Thymus (tissue), 11 donors: ENCODE measurements around the gene SDHB. TPM values are rescaled to one million over a fixed set of nuclear protein-coding genes. Genes with fewer than 3 reads are reported as not detected.
A peak's percentile ranks its signal among the peaks of the same experiment; 100 is the strongest.

Experiments
- DNase-seq, 9 donors: peaks; one replicate each; pipeline ENCODE4 v3.0.0-alpha.2; 2013; ENCODE audit warnings: low spot score in 9 of 9, low read depth in 6 of 9, missing footprints in 1 of 9
- H3K27ac ChIP-seq, 2 donors: one replicate each; pipeline ENCODE4 v1.5.1; 2013; ENCODE audit warnings: control low read depth in 1 of 2, low read depth in 1 of 2, low read length in 1 of 2, mild to moderate bottlenecking in 1 of 2, moderate library complexity in 1 of 2
- H3K27me3 ChIP-seq, 2 donors: one replicate each; pipeline ENCODE4 v1.5.1; 2013; ENCODE audit warnings: low read length in 1 of 2; ENCODE audit not compliant: control insufficient read depth in 2 of 2, insufficient read depth in 1 of 2
- H3K36me3 ChIP-seq, 2 donors: one replicate each; pipeline ENCODE4 v1.5.1; 2013; ENCODE audit warnings: low read length in 1 of 2, mild to moderate bottlenecking in 1 of 2, moderate library complexity in 1 of 2; ENCODE audit not compliant: control insufficient read depth in 2 of 2, insufficient read depth in 2 of 2
- H3K4me1 ChIP-seq, 2 donors: one replicate each; pipeline ENCODE4 v1.5.1; 2013; ENCODE audit warnings: low read length in 2 of 2; ENCODE audit not compliant: control insufficient read depth in 2 of 2, insufficient read depth in 2 of 2
- H3K4me3 ChIP-seq, 2 donors: one replicate each; pipeline ENCODE4 v1.5.1; 2013; ENCODE audit warnings: low read length in 2 of 2, control low read depth in 1 of 2, mild to moderate bottlenecking in 1 of 2
- H3K9me3 ChIP-seq, 2 donors: one replicate each; pipeline ENCODE4 v1.5.1; 2013; ENCODE audit warnings: low read length in 1 of 2, mild to moderate bottlenecking in 1 of 2; ENCODE audit not compliant: control insufficient read depth in 2 of 2, insufficient read depth in 1 of 2
- WGBS: extraction: QIAGEN DNeasy Blood & Tissue Kit; methylation state at CpG from one replicate; pipeline ENCODE4 v1.1.7; 2013; 5-methylcytosine and 5-hydroxymethylcytosine counted together
- polyA plus RNA-seq: library from polyadenylated mRNA; stranded (reverse); fragments of 200-250 nt; gene quantifications from one replicate; pipeline ENCODE4 v1.2.3, GENCODE V29; 2013
- total RNA-seq: library from RNA; stranded (reverse); fragments of 120-200 nt; gene quantifications from one replicate; pipeline ENCODE4 v1.2.4, GENCODE V29; 2013
- donor health status: healthy.

The SDHB gene
- total and polyA plus RNA-seq, 2 donors = 70.0 to 122 TPM

- DNase-seq = no peak
- no peaks in the 10 kb centered on the region for H3K9me3 ChIP-seq
- no peak overlapping the region for H3K27ac ChIP-seq
- no peak overlapping the region for H3K4me3 ChIP-seq
- 88% methylated on average over 5 of the region's 5 CpGs for WGBS
- H3K4me1 ChIP-seq = no peaks in the 10 kb centered on the region
- H3K36me3 ChIP-seq = peaks cover 38 to 39% of the 10 kb centered on the region in 2 donors
- no peaks in the 10 kb centered on the region for H3K27me3 ChIP-seq
Observed at GRCh38 chr1:17045150-17045549, 8.7 kb downstream of the SDHB start.

GRCh38 chr1:17043676-17044075, 10.2 kb downstream of the SDHB start:
- Histone ChIP-seq H3K27ac (no peak overlapping the region), H3K9me3 (no peaks in the 10 kb centered on the region), H3K4me1 (no peaks in the 10 kb centered on the region), H3K36me3 (peaks cover 36 to 39% of the 10 kb centered on the region in 2 donors), H3K4me3 (no peak overlapping the region), H3K27me3 (no peaks in the 10 kb centered on the region)
- 98% methylated on average over 5 of the region's 5 CpGs for WGBS
- no peak for DNase-seq

- Histone ChIP-seq H3K4me3 (no peak overlapping the region), H3K9me3 (no peaks in the 10 kb centered on the region), H3K36me3 (peaks cover 42 to 43% of the 10 kb centered on the region in 2 donors), H3K4me1 (no peaks in the 10 kb centered on the region), H3K27me3 (no peaks in the 10 kb centered on the region), H3K27ac (no peak overlapping the region)
- DNase-seq = no peak
- 96% methylated on average over 1 of the region's 1 CpG for WGBS
Observed at GRCh38 chr1:17040135-17040534, 13.7 kb downstream of the SDHB start.

GRCh38 chr1:17039522-17039921, 14.3 kb downstream of the SDHB start:
- Histone ChIP-seq H3K4me3 (no peak overlapping the region), H3K9me3 (no peaks in the 10 kb centered on the region), H3K4me1 (no peaks in the 10 kb centered on the region), H3K36me3 (peaks cover 36 to 40% of the 10 kb centered on the region in 2 donors), H3K27ac (no peak overlapping the region), H3K27me3 (no peaks in the 10 kb centered on the region)
- 97% methylated on average over 2 of the region's 2 CpGs for WGBS
- no peak for DNase-seq

GRCh38 chr1:17033481-17033880, 20.4 kb downstream of the SDHB start:
- no peak for DNase-seq
- Histone ChIP-seq H3K9me3 (no peaks in the 10 kb centered on the region), H3K27me3 (no peaks in the 10 kb centered on the region), H3K4me1 (no peaks in the 10 kb centered on the region), H3K27ac (peak overlapping the region in 1 of 2 donors; percentile 25), H3K36me3 (peaks cover 39 to 42% of the 10 kb centered on the region in 2 donors), H3K4me3 (no peak overlapping the region)
- 96% methylated on average over 4 of the region's 4 CpGs for WGBS

- Histone ChIP-seq H3K9me3 (no peaks in the 10 kb centered on the region), H3K4me1 (no peaks in the 10 kb centered on the region), H3K36me3 (peaks cover 46 to 48% of the 10 kb centered on the region in 2 donors), H3K27me3 (no peaks in the 10 kb centered on the region), H3K4me3 (no peak overlapping the region), H3K27ac (no peak overlapping the region)
- DNase-seq = no peak
- 98% methylated on average over 3 of the region's 3 CpGs for WGBS
Observed at GRCh38 chr1:17032741-17033140, 21.1 kb downstream of the SDHB start.

GRCh38 chr1:17031436-17031835, 22.4 kb downstream of the SDHB start:
- Histone ChIP-seq H3K27ac (no peak overlapping the region), H3K36me3 (peaks cover 54 to 60% of the 10 kb centered on the region in 2 donors), H3K9me3 (no peaks in the 10 kb centered on the region), H3K27me3 (no peaks in the 10 kb centered on the region), H3K4me1 (no peaks in the 10 kb centered on the region), H3K4me3 (no peak overlapping the region)
- 96% methylated on average over 4 of the region's 4 CpGs for WGBS
- no peak for DNase-seq

GRCh38 chr1:17030206-17030605, 23.6 kb downstream of the SDHB start:
- no peak for DNase-seq
- no peaks in the 10 kb centered on the region for H3K27me3 ChIP-seq
- no peak overlapping the region for H3K27ac ChIP-seq
- no peaks in the 10 kb centered on the region for H3K4me1 ChIP-seq
- no peaks in the 10 kb centered on the region for H3K9me3 ChIP-seq
- peaks cover 60 to 63% of the 10 kb centered on the region in 2 donors for H3K36me3 ChIP-seq
- H3K4me3 ChIP-seq = no peak overlapping the region
- WGBS = 94% methylated on average over 4 of the region's 4 CpGs

GRCh38 chr1:17028662-17029188, 25.1 kb downstream of the SDHB start:
- H3K9me3 ChIP-seq = no peaks in the 10 kb centered on the region
- H3K27ac ChIP-seq = no peak overlapping the region
- whole genome bisulfite sequencing = 89% methylated on average over 5 of the region's 5 CpGs
- no peaks in the 10 kb centered on the region for H3K27me3 ChIP-seq
- H3K4me3 ChIP-seq = no peak overlapping the region
- H3K36me3 ChIP-seq = peaks cover 70 to 75% of the 10 kb centered on the region in 2 donors
- no peaks in the 10 kb centered on the region for H3K4me1 ChIP-seq
- no peak for DNase-seq
